Effector memory CD4-positive, alpha-beta T cell (primary cell): ENCODE results near the gene SIN3B.
A peak's percentile ranks its signal among the peaks of the same experiment; 100 is the strongest.

Experiments
- DNase-seq, 3 donors: peaks; one replicate each; pipeline ENCODE4 v3.0.0-alpha.2; 2020
- H3K27ac ChIP-seq: 2 replicates; pipeline ENCODE4 v1.7.0; 2013; ENCODE audit warnings: mild to moderate bottlenecking, low read length, moderate library complexity; ENCODE audit not compliant: insufficient read depth, poor library complexity, severe bottlenecking
- H3K27me3 ChIP-seq: replicated peaks from 2 replicates; pipeline ENCODE4 v1.7.0; 2013; ENCODE audit warnings: mild to moderate bottlenecking, low read length; ENCODE audit not compliant: insufficient read depth, control insufficient read depth, poor library complexity, severe bottlenecking
- H3K36me3 ChIP-seq: 2 replicates; pipeline ENCODE4 v1.7.0; 2013; ENCODE audit warnings: mild to moderate bottlenecking, low read length, moderate library complexity; ENCODE audit not compliant: control insufficient read depth, insufficient read depth
- H3K4me1 ChIP-seq: 2 replicates; pipeline ENCODE4 v1.7.0; 2013; ENCODE audit warnings: low read length, mild to moderate bottlenecking; ENCODE audit not compliant: control insufficient read depth, insufficient read depth, poor library complexity, severe bottlenecking
- H3K4me3 ChIP-seq: 2 replicates; pipeline ENCODE4 v1.7.0; 2013; ENCODE audit warnings: low read length, low read depth, mild to moderate bottlenecking; ENCODE audit not compliant: insufficient read depth, poor library complexity, severe bottlenecking
- H3K9me3 ChIP-seq: 2 replicates; pipeline ENCODE4 v1.7.0; 2013; ENCODE audit warnings: mild to moderate bottlenecking, low read length, moderate library complexity; ENCODE audit not compliant: control insufficient read depth

SIN3B gene

DNA sequence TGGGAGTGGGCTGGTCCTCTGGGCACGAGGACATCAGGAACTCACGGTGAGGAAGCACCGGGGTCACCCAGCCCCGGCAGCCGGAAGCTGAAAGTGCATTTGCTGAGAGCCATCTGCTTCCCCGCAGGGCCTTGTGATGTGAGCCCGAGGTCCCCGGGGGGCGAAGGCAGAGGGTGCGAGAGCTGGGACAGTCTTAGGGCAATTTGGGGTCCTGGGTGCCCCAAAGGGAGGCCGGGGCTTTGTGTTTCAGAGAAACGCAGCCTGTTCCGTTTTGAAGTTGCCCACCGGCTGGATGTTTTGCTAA lies 64.4 kb downstream of the SIN3B start:
- DNase-seq: no peak
- H3K36me3 ChIP-seq: no peaks in the 10 kb centered on the region
- H3K4me1 ChIP-seq: peaks cover 19% of the 10 kb centered on the region
- no peak overlapping the region for H3K4me3 ChIP-seq
- H3K27me3 ChIP-seq: peaks cover 3% of the 10 kb centered on the region
- no peak overlapping the region for H3K27ac ChIP-seq
- H3K9me3 ChIP-seq: no peaks in the 10 kb centered on the region

DNA sequence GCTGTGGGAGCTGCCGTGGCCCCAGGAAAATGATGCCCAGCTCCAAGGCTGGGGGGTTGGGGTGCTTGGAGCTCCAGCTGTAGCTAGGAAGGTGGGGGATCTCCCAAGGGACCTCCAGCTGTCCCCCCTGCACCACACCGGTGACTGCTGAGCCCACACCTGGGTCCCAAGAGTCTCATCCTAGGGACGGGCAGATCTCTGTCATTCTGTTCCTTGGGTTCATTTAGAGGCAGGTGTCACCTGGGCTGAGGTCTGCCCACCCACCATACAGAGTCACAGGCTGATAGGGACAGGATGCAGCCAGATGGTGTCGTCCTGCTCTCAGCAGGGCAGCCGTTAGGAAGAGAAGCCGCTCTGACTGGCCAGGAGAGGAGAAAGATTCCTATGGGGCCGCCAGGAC lies 64.9 kb downstream of the SIN3B start:
- DNase-seq: no peak
- peaks cover 3% of the 10 kb centered on the region for H3K27me3 ChIP-seq
- H3K4me3 ChIP-seq: no peak overlapping the region
- no peak overlapping the region for H3K27ac ChIP-seq
- no peaks in the 10 kb centered on the region for H3K9me3 ChIP-seq
- H3K4me1 ChIP-seq: peaks cover 17% of the 10 kb centered on the region
- no peaks in the 10 kb centered on the region for H3K36me3 ChIP-seq

- Histone ChIP-seq H3K27ac (no peak overlapping the region), H3K4me3 (peak overlapping the region; percentile 46)
Observed at GRCh38 chr19:16895467-16896145, 66.4 kb downstream of the SIN3B start.

GRCh38 chr19:16896146-16897028 lies 67.2 kb downstream of the SIN3B start:
- Histone ChIP-seq H3K4me1 (peaks cover 23% of the 10 kb centered on the region), H3K9me3 (no peaks in the 10 kb centered on the region), H3K36me3 (no peaks in the 10 kb centered on the region), H3K27me3 (peaks cover 3% of the 10 kb centered on the region), H3K4me3 (peak overlapping the region; percentile 46), H3K27ac (no peak overlapping the region)
- no peak for DNase-seq

More at GRCh38 chr19:16895467-16896145, 66.4 kb downstream of the SIN3B start:
- no peaks in the 10 kb centered on the region for H3K9me3 ChIP-seq
- peaks cover 3% of the 10 kb centered on the region for H3K27me3 ChIP-seq
- H3K4me1 ChIP-seq: peaks cover 23% of the 10 kb centered on the region
- DNase-seq: no peak
- H3K36me3 ChIP-seq: no peaks in the 10 kb centered on the region

DNA sequence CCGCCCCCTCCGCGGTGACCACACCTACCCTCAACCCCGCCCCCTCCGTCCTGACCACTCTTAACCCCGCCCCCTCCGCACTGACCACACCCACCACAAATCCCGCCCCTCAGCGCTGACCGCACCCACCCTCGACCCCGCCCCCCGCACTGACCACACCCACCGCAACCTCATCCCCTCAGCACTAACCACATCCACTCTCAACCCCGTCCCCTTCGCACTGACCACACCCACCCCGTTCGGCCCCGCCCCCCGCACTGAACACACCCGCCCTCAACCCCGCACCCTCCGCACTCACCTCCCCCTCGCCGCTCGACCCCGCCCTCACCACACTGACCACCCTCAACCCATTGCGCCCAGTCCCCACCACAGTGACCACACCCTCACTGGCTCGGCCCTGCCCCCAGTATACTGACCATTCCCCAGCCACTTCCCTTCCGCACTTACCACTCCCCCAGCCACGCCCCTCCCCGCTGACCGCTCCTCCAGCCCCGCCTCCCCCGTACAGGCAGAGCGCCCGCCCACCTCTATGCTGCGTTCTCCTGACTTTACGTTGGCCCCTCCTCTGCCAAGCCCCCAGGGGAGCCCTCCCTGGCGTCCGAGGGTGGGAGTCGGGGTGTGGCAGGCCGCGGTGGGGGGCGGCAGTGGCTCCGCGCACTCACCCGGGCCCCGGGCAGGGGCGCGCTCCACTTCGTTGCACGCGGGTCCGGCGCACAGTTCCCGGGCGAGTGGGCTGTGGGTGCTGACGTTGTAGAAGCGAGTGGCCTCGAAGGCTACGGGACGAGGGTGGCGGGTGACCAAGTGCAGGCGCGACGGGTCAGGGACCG lies 68.0 kb downstream of the SIN3B start:
- peak; percentile 24 to 66 (median 54) for DNase-seq
- no peaks in the 10 kb centered on the region for H3K36me3 ChIP-seq
- H3K9me3 ChIP-seq: no peaks in the 10 kb centered on the region
- H3K27ac ChIP-seq: no peak overlapping the region
- H3K27me3 ChIP-seq: peaks cover 3% of the 10 kb centered on the region
- peak overlapping the region; percentile 65 for H3K4me3 ChIP-seq
- peaks cover 23% of the 10 kb centered on the region for H3K4me1 ChIP-seq

- H3K9me3 ChIP-seq: no peaks in the 10 kb centered on the region
- no peaks in the 10 kb centered on the region for H3K36me3 ChIP-seq
- DNase-seq: no peak
- peak overlapping the region; percentile 65 for H3K4me3 ChIP-seq
- peaks cover 3% of the 10 kb centered on the region for H3K27me3 ChIP-seq
- no peak overlapping the region for H3K27ac ChIP-seq
- H3K4me1 ChIP-seq: peaks cover 23% of the 10 kb centered on the region
Observed at GRCh38 chr19:16897856-16898161, 68.6 kb downstream of the SIN3B start.

DNA sequence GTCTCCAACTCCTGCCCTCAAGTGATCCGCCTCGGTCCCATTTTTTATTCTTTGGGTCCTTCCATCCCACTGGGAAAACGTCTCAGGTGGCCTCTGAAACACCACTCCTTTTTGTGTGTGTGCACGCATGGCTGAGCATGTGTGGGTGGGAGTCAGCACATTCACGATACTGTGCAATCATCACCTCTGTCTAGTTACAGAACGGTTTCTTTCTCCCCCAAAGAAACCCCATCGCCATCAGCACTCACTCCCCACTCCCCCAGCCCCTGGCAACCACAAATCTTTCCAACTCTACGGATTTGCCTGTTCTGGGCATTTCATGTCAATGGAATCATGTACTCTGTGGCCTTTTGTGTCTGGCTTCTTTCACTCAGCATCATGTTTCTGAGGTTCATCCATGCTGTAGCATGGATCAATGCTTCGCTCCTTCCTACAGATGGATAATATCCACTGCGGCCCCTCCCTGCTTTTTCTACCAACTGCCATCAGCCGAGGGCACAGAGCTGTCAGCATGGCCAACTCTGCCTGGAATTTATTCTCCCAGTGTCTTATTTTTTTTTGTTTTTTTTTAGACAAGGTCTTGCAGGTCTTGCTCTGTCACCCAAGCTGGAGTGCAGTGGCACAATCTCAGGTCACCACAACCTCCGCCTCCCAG lies 69.3 kb downstream of the SIN3B start:
- Histone ChIP-seq H3K9me3 (no peaks in the 10 kb centered on the region), H3K4me1 (peaks cover 22% of the 10 kb centered on the region), H3K4me3 (no peak overlapping the region), H3K27ac (no peak overlapping the region), H3K27me3 (peaks cover 3% of the 10 kb centered on the region), H3K36me3 (no peaks in the 10 kb centered on the region)
- DNase-seq: no peak

- no peak overlapping the region for H3K4me3 ChIP-seq
- H3K9me3 ChIP-seq: no peaks in the 10 kb centered on the region
- no peak for DNase-seq
- H3K36me3 ChIP-seq: no peaks in the 10 kb centered on the region
- H3K27me3 ChIP-seq: peaks cover 3% of the 10 kb centered on the region
- H3K4me1 ChIP-seq: peaks cover 20% of the 10 kb centered on the region
- H3K27ac ChIP-seq: no peak overlapping the region
Observed at GRCh38 chr19:16899566-16900075, 70.4 kb downstream of the SIN3B start.

DNA sequence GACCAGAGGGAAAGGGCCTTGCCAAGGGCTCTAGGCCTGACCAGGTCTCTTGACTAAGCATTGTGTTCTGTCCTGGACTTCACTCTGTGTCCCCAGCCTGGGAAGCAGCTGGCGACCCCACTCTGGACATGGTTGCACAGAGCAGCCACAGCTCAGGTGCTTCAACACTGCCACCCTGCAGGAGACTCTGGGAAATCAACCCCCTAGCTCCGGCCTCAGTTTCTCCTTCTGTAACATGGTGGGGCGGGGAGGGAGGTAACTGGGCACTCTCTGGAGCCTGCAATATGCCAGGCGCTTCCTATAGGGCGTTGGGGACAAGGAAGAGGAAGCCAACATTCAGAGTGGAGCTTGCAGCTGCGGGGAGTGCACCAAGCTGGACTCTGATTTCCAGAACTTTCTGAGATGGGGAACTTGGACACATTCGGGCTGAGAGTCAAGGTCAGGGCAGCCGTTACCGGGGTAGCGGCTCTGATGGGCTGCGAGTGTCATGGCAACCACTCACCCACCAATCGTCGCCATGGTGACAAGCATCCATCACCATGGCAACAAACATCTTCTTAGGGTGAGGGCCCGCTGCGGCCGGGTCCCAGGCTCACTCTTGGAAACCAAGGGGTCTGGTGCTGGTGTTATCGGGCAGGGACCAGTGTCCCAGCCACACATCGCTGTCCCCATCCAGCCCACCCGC lies 72.4 kb downstream of the SIN3B start:
- H3K36me3 ChIP-seq: no peaks in the 10 kb centered on the region
- H3K4me3 ChIP-seq: no peak overlapping the region
- no peaks in the 10 kb centered on the region for H3K9me3 ChIP-seq
- no peak for DNase-seq
- peaks cover 10% of the 10 kb centered on the region for H3K4me1 ChIP-seq
- H3K27me3 ChIP-seq: no peaks in the 10 kb centered on the region
- no peak overlapping the region for H3K27ac ChIP-seq
